ENCODE results near the gene ALOX5AP.
"Not testable (repeated sequence)": the region's sequence is repeated elsewhere in the genome, so short reads cannot be mapped to it uniquely, and the experiment has no call there.

ALOX5AP gene

DNA sequence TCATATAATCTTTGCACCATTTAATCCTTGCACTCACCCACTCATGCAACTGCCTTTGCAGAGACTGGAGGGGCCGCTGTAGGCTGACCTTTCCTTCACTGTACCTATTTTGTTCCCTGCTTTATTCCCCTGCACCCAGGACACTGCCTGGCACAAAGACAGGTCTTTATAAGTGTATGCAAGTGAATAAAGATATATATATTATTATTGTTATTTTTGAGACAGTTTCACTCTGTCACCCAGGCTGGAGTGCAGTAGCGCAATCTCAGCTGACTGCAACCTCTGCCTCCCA lies 3.8 kb downstream of the ALOX5AP start:
- DNase-seq, result no peak

DNA sequence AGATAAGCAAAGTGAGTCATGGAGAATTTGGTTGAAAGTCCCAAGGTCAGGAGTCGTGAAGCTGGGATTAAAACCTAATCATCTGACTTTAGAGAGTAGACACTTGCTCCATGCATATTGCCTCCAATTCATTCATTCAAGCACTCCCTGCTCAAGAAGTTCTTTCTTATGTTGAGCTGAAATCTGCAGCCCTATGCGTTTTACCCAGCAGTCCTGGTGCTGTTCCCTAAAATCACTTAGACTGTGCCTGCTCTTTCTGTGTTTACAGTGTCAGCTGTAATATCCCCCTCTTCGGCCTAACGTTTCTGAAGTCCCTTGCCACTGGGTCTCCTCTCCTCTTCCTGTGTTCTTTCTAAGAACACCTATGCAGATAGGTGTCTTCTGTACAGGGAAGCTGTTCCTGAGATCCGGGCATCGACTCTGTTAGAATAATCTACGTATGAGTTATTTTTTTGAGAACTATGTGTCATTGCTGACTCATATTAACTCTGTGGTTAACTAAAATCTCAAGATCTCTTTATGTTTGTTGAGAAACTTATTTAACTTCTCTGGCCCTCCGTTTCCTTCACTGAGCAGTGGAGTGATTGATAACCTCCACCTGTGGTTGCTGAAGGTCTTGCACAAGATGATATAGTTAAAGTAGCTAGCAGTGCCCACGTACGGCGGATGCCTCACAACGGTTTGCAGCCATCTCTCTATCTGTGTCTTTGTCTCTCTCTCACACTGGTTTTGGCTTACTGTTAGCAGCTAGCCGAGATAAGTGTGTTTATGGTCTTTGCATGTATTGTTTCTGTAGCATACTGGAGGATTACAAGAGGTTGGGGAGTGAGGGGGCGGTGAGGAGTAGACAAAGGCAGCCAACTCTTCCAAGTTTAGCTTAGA lies 4.7 kb downstream of the ALOX5AP start:
- no peak for DNase-seq

DNA sequence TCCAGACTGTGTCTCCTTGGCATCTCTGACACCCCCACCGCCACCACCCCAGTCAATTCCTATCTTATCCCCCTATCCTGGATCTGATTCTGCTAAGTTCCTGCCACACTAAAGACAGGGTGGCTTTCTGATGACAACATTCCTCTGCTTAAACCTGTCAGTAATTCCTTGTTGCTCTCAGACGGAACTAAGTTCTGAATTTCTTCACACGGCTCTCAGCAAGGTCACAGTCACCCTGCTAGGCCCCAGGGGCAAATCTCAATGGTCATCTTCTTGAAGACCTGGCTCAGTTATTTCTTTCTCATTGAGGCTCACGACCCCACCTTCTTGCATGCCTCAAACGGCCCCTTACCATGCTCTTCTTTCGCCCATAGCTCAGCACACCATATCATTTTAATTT lies 7.6 kb downstream of the ALOX5AP start:
- DNase-seq, result no peak

DNA sequence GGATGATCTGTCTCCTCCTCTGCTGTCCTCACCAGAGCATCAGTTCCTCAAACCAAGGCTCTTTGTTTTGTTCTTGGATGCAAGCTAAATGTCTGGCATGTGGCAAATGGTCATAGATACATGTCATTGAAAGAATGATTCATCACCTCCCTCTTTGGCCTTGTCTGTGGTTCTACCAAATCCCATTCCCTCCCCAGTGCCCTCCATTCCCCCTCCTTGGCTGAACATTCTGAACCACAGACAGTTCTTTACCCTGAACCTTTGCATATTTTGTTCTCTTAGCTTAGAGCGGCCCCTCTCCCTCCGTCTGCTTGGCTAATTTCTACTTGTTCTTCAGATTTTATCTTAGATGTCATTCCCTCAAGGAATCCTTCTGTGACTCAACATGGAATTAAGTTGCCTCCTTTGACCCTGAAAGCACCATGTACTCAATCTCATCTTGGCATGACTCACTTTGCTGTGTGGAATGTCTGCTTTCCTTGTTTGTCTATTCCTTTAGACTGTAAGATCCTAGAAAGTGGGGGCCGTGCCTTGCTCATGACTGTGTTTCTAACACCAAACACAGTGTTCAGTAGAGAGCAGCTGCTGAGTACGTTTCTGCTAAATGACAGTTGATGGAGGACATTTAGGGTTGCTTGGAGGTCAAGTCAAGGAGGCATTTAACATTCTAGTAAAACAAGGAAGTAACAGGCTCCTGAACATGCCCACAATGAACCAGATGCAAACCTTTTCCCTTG lies 8.1 kb downstream of the ALOX5AP start:
- DNase-seq, result no peak

DNA sequence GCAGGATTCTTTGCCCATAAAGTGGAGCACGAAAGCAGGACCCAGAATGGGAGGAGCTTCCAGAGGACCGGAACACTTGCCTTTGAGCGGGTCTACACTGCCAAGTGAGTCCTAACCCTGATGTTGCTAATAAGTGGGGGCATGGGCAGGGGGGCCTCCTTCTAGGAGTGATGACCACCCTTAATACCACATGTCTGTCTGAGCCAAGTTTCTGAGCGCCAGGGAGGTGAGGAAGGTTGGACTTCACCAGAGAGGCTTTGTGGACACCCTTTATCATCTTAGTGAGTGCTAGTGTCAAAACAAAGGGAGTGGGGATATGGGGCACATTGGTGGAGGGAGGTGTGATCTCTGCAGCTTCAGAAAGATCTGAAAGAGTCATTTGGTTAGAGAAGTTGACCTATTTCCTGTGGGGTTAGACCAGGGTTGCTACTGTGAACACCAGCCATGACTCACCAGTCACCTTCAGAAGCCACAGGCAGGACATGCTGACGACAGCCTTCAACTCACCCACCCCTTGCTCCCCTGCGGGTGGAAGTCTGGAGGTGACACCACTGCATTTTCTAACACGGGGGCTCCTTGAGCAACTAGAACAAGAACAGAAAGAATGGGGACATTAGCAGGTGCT lies 8.8 kb downstream of the ALOX5AP start:
- no peak for DNase-seq

DNA sequence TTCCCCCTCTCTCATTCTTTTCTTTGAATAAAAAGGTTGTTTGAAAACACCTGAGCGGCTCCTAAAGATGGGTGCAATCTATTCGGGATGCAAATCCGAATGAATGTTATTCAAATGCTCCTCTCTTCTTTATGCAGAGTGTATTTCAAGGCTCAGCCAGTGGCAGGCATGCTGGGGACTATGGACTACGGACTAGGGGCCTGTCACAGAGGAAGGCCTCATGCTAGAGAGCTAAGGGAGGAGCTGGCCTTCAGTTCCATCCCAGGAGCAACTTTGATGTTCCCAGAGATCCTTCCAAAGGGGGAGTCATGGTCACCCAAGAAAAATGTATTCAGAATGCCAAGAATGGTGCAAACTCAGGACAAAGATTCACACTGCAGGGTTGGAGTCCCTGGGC lies 9.3 kb downstream of the ALOX5AP start:
- DNase-seq, result no peak

DNA sequence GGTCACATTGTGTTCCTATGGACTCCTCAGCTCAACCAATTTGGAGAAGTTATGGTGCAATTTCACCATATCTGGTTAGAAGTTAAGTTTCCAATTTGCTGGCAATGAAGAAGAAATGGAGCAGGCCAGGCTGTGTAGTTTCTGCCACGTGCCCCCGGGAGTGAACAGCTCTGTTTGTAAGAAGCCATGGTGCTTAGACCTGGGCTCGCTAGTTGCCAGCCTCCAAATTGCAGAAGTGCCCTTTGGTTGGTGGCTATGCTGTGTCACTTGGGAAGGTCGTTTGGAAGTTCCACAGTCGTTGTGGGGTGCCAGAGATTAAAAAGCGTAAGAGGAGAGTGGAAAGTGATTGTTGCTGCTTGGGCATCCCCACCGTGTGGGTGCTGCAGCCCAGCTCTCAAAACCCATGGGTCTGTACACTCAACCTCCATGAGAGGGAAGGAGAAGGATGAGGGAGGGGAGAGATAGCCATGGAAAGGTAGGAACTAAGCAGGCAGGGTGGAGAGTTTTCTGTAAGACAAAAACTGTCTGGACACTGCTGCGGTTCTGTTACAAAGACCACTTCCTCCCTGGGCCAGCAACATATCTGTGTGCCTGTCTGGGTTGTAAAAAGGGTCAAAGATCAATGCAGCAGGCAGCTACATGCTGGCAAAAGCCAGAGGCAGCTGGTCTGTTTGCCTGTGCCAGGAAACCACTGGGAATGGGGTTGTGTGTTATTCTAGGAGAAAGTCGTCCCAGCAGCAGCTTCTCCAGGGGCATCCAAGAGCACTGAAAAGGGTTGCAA lies 10.8 kb downstream of the ALOX5AP start:
- DNase-seq, result no peak

DNA sequence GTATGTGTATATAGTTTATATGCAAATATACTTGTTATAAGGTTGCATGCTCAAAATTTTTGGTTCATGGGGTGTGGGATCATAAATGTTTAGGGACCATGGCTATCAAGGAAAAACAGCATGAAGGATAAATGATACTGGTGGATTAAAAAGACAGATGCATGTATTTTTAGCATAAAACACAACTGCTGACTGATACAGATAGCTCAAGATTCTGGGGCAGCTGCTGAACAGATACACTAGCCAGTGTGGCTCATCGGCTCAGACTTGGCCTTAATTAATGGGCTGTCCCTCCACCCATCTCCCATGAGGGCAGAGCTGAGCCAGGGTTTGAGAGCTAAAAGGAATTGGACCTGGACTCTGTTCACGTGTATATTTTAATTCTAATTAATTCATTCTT lies 11.4 kb downstream of the ALOX5AP start:
- no peak for DNase-seq

DNA sequence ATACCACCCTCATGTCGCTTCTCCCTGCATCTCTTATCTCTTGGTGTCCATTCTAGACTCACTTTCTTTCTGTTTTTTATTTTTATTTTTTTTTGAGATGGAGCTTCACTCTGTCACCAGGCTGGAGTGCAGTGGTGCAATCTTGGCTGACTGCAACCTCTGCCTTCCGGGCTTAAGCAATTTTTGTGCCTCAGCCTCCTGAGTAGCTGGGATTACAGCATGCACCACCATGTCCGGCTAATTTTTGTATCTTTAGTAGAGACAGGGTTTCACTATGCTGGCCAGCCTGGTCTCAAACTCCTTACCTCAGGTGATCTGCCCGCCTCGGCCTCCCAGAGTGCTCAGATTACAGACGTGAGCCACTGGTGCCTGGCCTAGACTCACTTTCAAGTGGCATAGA lies 12.5 kb downstream of the ALOX5AP start:
- DNase-seq, result not testable (repeated sequence)

DNA sequence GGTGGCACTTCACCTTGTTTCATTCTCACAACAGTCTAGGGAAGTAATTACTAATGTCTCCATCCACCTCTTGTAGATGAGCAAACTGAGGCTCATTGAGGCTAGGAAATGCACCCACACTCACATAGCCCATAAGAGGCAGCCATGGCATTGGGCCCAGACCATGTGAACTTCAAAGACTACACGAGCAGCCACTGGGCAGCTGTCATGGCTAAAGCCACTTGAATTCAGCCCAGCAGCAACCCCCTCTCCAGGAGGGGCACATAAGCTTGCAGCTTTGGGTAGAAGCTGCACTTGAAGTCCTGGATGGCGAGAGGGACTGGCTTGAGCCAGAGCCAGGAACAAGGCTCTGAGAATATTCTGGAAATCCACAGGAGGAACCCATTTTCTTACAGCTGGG lies 13.4 kb downstream of the ALOX5AP start:
- DNase-seq, result no peak

DNA sequence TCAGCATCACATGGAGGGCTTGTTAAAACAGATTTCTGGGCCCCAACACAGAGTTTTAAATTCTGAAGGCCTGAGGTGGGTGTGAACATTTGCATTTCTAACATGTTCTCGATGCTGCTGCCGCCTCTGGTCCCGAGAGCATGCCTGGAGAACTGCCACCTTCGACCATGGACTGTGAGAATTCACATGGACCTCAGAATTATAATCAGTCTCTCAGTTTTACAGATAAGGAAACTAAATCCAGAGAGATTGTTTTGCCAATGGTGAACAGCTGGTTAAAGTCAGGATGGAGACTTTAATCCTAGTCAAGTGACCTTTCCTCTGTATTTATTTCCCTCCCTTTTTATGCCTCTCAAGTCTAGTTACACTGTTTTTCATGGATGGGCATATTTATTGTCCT lies 14.7 kb downstream of the ALOX5AP start:
- DNase-seq, result no peak

DNA sequence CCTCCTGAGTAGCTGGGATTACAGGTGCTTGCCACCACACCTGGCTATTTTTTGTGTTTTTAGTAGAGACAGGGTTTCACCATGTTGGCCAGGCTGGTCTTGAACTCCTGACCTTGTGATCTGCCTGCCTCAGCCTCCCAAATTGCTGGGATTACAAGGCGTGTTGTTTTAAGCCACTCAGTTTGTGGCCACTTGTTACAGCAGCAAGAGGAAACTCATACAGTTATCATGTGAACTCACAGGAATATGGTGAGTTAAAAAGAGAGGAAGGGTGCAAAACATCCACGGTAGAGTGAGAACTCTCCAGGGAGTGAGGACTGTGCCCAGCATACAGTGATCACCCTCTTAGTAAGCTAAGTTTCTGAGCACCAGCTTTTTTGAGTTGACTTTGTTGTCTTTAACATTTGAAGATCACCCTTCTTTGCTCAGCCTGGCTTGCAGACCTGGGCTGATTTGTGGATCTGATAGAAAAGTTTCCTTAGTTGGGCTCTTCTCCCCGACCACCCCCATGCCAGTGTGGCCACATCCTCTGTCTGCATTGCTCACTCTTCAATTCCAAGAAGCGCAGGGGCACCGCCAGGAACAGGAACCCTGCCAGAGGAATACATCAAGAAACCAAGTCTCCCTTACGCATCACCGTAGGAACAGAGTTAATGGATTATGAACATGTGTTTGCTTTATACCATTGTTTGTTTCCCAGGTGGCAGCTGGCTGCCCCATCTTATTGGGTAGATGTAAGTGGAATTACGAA lies 16.0 kb downstream of the ALOX5AP start:
- no peak for DNase-seq

DNA sequence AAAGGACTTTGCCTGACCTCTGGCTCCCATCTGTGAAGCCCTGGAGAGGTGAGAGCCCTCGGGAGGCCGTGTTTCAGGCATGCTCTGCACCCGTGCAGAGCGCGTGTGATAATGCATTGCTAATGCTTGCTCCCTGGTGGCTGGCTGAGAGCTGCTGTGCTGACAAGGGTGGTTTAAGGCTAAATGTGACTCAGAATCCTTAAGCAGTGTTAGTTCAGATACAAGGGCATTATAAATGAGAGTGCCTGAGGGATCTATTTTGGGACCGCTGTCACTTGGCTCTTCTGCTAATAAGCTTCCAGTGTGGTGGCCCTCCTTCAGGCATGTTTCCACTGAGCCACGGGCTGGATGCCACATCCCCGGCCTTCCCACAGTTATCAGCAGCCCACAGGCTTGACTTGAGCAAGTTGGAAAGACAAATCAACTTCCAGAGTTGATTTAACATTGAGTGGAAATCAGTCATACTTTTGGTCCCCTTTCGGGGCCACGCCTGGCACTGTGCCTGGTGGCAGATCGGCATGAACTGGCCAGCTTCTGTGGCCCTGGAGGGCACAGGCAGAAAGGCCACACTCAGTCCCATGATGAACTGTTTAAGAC lies 17.0 kb downstream of the ALOX5AP start:
- DNase-seq, result no peak

DNA sequence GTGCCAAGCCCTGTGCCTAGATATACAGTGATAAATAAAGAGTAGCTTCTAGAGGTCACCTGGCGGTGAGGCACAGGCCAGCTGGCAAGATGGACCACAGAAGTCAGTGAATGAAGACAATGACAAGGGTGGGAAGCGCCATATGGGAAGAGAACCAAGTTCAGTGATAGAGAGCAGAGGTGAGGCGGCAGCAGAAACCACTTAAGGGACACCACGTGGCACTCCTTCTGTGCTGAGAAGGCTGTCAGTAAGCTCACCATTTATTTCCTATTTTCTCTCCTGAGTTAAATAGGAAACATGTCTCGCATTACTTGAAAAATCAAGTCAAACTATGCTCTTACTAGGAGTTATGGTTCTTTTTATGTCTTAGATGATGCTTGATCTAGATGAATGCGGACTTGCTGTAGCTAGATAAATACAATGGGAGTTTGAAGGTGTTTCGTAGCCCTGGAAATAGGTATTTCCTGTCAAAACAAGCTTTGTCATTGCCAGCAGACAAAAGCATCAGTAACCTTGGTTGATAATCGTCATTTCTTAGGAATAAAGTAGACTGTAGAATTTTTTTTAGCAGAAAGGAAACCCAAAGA lies 17.8 kb downstream of the ALOX5AP start:
- no peak for DNase-seq

DNA sequence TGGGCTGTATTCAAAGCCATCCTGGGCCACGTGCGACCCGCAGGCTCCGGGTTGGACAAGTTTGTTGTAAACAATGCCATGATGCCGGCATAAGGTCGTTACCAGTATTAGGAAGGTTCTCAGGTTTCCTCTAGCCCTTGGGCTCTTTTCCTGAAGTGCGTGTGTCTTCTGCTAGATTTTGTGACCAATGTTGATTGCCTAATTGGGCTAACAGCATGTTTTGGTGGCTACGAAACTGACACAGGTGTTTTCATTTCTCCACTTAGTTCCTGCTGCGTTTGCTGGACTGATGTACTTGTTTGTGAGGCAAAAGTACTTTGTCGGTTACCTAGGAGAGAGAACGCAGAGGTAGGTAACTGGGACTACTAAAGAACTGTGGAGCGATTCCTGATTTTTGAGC lies 20.3 kb downstream of the ALOX5AP start:
- DNase-seq, result no peak

DNA sequence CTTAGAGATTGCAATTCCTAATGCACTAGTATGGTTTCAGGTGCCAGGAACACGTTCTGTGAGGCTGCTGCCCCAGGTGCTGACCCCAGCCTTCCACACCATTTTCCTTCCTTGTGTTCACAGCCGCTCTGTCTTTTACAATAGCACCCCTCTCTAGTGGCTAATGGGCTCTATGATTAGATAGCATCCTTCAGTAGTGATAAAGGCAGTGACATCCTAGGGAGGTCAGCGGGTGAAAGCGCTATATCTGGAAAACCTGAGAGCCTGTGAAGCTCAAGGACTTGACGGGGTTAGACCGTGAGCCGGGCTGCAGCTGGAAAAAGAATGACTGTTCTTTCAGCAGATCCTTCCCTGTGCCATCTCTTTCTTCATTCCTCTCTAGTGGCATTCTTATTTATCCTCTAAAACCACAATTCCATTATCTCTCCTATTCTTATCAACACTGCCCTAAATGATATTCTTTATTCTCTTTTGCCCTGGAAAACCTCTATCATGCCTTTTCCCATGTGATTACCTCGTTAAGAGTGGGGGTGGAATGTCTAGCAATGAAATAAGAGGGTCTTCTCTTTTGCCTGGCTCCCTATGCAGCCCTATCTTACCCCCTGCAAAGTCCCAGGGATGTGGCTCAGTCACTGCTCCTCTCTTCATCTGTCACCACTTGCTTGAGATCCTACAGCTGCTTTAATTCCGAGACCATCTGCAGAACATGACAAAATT lies 21.8 kb downstream of the ALOX5AP start:
- DNase-seq, result no peak

DNA sequence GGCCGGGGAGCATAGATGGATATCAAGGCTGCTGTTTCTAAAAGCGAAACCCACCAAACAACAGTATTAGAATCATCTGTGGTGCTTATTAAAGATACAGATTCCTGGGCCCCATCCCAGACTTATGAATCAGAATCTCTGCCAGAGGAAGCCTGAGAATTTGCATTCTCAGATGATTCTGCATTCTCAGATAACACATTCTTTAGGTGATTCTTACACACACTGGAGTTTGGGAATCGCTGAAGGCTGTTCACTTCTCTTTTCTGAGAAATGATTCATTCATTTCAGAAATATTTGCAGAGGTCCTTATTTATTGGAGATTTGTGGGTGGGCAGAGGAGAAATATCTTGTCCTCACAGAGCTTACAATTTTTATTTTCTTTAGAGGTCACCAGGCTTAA lies 24.4 kb downstream of the ALOX5AP start:
- DNase-seq, result no peak

DNA sequence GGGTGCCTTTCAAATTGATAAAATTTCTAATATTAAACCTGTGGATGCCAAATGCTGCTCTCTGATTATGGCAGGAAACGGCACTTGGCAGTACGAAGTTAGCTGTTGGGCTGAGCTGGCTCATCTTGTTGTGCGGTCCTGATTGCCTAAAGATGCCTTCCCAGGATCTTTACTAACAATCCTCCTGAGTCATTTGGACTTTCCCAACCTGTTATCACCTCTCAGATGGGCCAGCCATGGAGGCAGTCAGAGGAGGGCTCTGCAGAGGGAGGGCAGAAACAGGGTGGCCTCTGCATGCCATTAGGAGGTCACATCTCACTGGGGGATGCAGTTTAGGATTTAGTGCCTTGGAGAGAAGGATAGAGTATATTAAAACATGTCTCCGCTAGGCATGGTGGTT lies 27.3 kb downstream of the ALOX5AP start:
- no peak for DNase-seq

DNA sequence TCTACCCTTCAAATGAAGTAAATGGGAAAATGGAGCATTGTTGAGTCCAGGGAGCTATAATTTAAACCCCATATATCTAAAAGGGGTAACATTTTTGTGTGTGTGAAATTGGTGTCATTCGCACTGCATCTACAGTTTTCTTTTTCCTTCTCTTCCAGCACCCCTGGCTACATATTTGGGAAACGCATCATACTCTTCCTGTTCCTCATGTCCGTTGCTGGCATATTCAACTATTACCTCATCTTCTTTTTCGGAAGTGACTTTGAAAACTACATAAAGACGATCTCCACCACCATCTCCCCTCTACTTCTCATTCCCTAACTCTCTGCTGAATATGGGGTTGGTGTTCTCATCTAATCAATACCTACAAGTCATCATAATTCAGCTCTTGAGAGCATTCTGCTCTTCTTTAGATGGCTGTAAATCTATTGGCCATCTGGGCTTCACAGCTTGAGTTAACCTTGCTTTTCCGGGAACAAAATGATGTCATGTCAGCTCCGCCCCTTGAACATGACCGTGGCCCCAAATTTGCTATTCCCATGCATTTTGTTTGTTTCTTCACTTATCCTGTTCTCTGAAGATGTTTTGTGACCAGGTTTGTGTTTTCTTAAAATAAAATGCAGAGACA lies 28.6 kb downstream of the ALOX5AP start:
- no peak for DNase-seq

DNA sequence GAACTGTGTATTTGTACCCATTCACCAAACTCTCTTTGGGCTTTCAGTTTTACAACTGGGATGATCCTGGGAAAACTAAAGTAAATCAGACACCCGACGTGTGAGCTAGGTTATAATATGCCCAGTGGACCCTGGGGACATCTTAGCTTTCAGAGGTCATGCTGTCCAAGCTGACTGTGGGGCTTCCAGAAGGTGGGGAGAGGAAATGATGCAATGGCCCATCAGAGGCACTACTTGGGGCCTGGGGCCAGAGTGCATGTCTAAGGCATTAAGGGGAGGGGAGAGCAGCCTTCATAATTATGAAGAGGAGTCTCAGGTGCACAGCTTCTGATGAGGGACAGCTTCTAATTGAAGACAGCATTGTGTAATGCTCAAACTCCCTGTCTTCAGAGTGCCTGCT lies 30.9 kb downstream of the ALOX5AP start:
- DNase-seq, result no peak

DNA sequence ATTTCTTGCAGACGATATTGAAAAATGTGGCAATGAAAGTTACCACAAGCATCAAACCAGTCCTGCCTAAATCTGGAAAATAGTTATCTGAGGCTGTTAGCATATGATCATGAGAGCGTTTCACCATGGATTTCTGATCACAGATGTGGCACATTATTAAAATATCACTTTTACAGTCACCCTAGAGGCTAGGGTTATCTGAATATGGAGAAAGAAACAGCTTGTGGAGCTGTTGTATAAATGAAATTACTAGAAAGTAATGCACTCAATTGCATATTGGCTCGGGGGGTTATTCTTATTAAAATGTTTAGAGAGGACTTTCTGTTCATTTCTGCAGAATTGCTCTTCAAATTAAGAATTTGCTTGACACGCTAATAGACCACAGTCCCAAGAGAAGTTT lies 35.6 kb downstream of the ALOX5AP start:
- DNase-seq, result no peak
